GM23338 (cell line): ENCODE results near the gene SPON2. TPM values are rescaled to one million over a fixed set of nuclear protein-coding genes. Genes with fewer than 3 reads are reported as not detected.

Source experiments
- ATAC-seq: fragments of 200-7000 bp; cut with Tn5 transposase; 3 replicates; pipeline ENCODE4 v1.9.1; 2020
- DNase-seq: peaks from one replicate; pipeline ENCODE4 v3.0.0-alpha.2; 2015; ENCODE audit warnings: low spot score
- H2AFZ ChIP-seq: fragments of 200-600 bp; sonication (generic); 2 replicates; pipeline ENCODE4 v1.8.0; 2016; ENCODE audit warnings: antibody characterized with exemption, mild to moderate bottlenecking, moderate library complexity
- H3F3A ChIP-seq: fragments of 200-600 bp; sonication (generic); replicated peaks from 2 replicates; pipeline ENCODE4 v1.8.0; 2017; ENCODE audit warnings: antibody characterized with exemption, mixed run types, low read depth
- H3K27ac ChIP-seq: fragments of 200-600 bp; sonication (generic); 2 replicates; pipeline ENCODE4 v1.6.1; 2016; ENCODE audit warnings: low read depth
- H3K27me3 ChIP-seq: fragments of 200-600 bp; sonication (generic); 2 replicates; pipeline ENCODE4 v1.8.0; 2016; ENCODE audit warnings: mild to moderate bottlenecking, mixed run types, moderate library complexity; ENCODE audit not compliant: insufficient read depth
- H3K36me3 ChIP-seq: fragments of 200-600 bp; sonication (generic); 2 replicates; pipeline ENCODE4 v1.8.0; 2016; ENCODE audit warnings: mild to moderate bottlenecking; ENCODE audit not compliant: insufficient read depth
- H3K4me1 ChIP-seq: fragments of 200-600 bp; sonication (generic); 2 replicates; pipeline ENCODE4 v1.8.0; 2016; ENCODE audit warnings: mild to moderate bottlenecking, moderate library complexity; ENCODE audit not compliant: insufficient read depth
- H3K4me2 ChIP-seq: fragments of 200-600 bp; sonication (generic); 2 replicates; pipeline ENCODE4 v1.7.1; 2017; ENCODE audit warnings: mixed run types
- H3K4me3 ChIP-seq: fragments of 200-600 bp; sonication (generic); 2 replicates; pipeline ENCODE4 v1.6.1; 2016; ENCODE audit warnings: mixed run types
- H3K79me2 ChIP-seq: fragments of 200-600 bp; sonication (generic); replicated peaks from 2 replicates; pipeline ENCODE4 v1.8.0; 2017; ENCODE audit warnings: mild to moderate bottlenecking; ENCODE audit not compliant: insufficient read depth
- H3K9me2 ChIP-seq: fragments of 200-600 bp; sonication (generic); 2 replicates; pipeline ENCODE4 v1.8.0; 2017; ENCODE audit not compliant: insufficient read depth
- H4K20me1 ChIP-seq: fragments of 200-600 bp; sonication (generic); replicated peaks from 2 replicates; pipeline ENCODE4 v1.8.0; 2017; ENCODE audit warnings: mild to moderate bottlenecking; ENCODE audit not compliant: insufficient read depth
- H3K27ac Mint-ChIP-seq: 2 replicates; pipeline ENCODE4 v1.8.0; 2020; ENCODE audit warnings: inconsistent platforms, mild to moderate bottlenecking, moderate library complexity, mixed read lengths
- H3K27me3 Mint-ChIP-seq: 3 replicates; pipeline ENCODE4 v1.8.0; 2022; ENCODE audit warnings: low read depth, mild to moderate bottlenecking, moderate library complexity, mixed read lengths, inconsistent platforms; ENCODE audit not compliant: insufficient read depth, poor library complexity
- H3K36me3 Mint-ChIP-seq: 3 replicates; pipeline ENCODE4 v1.8.0; 2021; ENCODE audit warnings: low read depth, mild to moderate bottlenecking, inconsistent platforms, moderate library complexity, mixed read lengths
- H3K4me1 Mint-ChIP-seq: 3 replicates; pipeline ENCODE4 v1.8.0; 2020; ENCODE audit warnings: mild to moderate bottlenecking, inconsistent platforms, mixed read lengths
- H3K4me3 Mint-ChIP-seq: 3 replicates; pipeline ENCODE4 v1.8.0; 2021; ENCODE audit warnings: moderate library complexity, mild to moderate bottlenecking, inconsistent platforms, mixed read lengths
- H3K9me3 Mint-ChIP-seq: 3 replicates; pipeline ENCODE4 v1.8.0; 2020; ENCODE audit warnings: moderate library complexity, mild to moderate bottlenecking, inconsistent platforms, mixed read lengths
- ETS1 ChIP-seq: IDR thresholded peaks from 2 replicates; pipeline ENCODE4 v1.6.1; 2016; ENCODE audit warnings: antibody characterized with exemption
- EZH2phosphoT487 ChIP-seq: fragments of 200-600 bp; sonication (generic); IDR thresholded peaks from one replicate; pipeline ENCODE4 v1.8.1; 2018; ENCODE audit warnings: antibody characterized with exemption; ENCODE audit not compliant: unreplicated experiment
- NANOG ChIP-seq: IDR thresholded peaks from 2 replicates; pipeline ENCODE4 v1.6.1; 2016; ENCODE audit warnings: antibody characterized with exemption, borderline replicate concordance
- POLR2AphosphoS5 ChIP-seq: IDR thresholded peaks from 2 replicates; pipeline ENCODE4 v1.6.1; 2016; ENCODE audit warnings: antibody characterized with exemption, low read depth
- STAT1 ChIP-seq: IDR thresholded peaks from one replicate; pipeline ENCODE4 v1.6.1; 2016; ENCODE audit warnings: antibody characterized with exemption; ENCODE audit not compliant: unreplicated experiment
- ZNF114 ChIP-seq: fragments of 250-450 bp; sonication (Bioruptor Pico); IDR thresholded peaks from 2 replicates; pipeline ENCODE4 v1.5.0; 2020; ENCODE audit warnings: mild to moderate bottlenecking, moderate library complexity
- polyA plus RNA-seq: library from polyadenylated mRNA; unstranded; fragments of >200 nt; fragmentation: Nextera tagmentation; extraction: Ambion mirVana; gene quantifications from 2 replicates; pipeline ENCODE4 v1.2.1, GENCODE V29; 2016
- total RNA-seq: library from RNA; depleted of rRNA; stranded (reverse); fragments of >200 nt; shearing (Covaris generic); gene quantifications from 2 replicates; pipeline ENCODE4 v1.2.3, GENCODE V29; 2014
- TF ChIP-seq, protein P1 (sequence below): IDR thresholded peaks from one replicate; pipeline ENCODE4 v1.6.1; 2018; ENCODE audit warnings: antibody characterized with exemption; ENCODE audit not compliant: unreplicated experiment

Gene SPON2
- total and polyA plus RNA-seq, 2 experiments from 2014 or later: 2.1 to 2.4 TPM

DNA sequence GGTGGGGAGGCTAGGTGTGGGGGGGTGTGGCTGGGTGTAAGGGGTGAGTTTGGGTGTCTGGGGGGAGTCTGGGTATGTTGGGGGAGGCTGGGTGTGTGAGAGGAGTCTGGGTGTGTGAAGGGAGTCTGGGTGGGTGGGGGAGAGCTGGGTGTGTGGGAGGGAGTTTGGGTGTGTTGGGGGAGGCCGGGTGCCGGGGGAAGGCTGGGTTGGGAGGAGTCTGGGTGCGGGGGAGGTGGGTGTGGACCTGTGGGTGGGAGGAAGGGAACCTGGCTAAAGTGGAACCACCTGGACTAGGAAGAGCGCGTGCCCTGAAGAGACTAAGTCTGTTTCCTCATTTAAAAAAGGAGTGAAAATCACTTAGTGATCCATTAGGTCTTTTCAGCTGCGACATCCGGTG, 18.3 kb downstream of the SPON2 start (continued):
- TF ChIP-seq, protein P1, sequence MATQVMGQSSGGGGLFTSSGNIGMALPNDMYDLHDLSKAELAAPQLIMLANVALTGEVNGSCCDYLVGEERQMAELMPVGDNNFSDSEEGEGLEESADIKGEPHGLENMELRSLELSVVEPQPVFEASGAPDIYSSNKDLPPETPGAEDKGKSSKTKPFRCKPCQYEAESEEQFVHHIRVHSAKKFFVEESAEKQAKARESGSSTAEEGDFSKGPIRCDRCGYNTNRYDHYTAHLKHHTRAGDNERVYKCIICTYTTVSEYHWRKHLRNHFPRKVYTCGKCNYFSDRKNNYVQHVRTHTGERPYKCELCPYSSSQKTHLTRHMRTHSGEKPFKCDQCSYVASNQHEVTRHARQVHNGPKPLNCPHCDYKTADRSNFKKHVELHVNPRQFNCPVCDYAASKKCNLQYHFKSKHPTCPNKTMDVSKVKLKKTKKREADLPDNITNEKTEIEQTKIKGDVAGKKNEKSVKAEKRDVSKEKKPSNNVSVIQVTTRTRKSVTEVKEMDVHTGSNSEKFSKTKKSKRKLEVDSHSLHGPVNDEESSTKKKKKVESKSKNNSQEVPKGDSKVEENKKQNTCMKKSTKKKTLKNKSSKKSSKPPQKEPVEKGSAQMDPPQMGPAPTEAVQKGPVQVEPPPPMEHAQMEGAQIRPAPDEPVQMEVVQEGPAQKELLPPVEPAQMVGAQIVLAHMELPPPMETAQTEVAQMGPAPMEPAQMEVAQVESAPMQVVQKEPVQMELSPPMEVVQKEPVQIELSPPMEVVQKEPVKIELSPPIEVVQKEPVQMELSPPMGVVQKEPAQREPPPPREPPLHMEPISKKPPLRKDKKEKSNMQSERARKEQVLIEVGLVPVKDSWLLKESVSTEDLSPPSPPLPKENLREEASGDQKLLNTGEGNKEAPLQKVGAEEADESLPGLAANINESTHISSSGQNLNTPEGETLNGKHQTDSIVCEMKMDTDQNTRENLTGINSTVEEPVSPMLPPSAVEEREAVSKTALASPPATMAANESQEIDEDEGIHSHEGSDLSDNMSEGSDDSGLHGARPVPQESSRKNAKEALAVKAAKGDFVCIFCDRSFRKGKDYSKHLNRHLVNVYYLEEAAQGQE: no peak
- TF ChIP-seq STAT1: no peak
- TF ChIP-seq EZH2phosphoT487: no peak
- no peak for TF ChIP-seq ZNF114
- no peak for TF ChIP-seq ETS1

DNA sequence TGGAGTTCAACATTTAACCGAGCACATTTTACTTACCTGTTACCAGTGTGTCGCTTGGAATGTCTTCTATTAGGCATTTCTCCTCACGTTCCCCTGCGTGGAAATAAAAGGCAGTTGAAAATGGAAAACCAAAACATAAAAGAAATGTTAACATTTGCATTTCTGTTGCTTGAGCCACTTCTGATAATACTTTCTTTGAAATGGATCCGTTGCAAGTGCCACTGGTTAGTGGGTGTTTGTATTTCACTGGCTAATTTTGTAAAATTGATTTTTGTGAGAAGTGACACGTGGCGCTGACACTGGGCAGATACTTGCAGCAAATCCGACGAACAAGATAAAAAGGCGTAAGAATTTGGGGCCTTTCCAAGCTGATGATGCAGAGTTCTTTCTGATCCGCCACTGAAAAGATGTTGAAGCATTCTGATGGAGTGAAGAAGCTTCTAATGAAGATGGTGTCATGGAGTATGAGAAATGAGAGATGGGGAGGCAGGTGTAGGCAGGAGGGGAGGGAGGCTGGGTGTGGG, 18.8 kb downstream of the SPON2 start:
- H3K4me3 ChIP-seq: no peak overlapping the region
- no peak overlapping the region for H3K4me3 Mint-ChIP-seq
- ATAC-seq (no peak), DNase-seq (no peak)
- H3K79me2 ChIP-seq: no peaks in the 10 kb centered on the region
- H3K9me3 Mint-ChIP-seq: peaks cover 31% of the 10 kb centered on the region
- peaks cover 11% of the 10 kb centered on the region for H3K27me3 Mint-ChIP-seq
- peaks cover 13% of the 10 kb centered on the region for H3K36me3 Mint-ChIP-seq
- H3F3A ChIP-seq: no peaks in the 10 kb centered on the region
- no peaks in the 10 kb centered on the region for H3K36me3 ChIP-seq
- no peaks in the 10 kb centered on the region for H3K27me3 ChIP-seq
- no peak overlapping the region for H3K27ac ChIP-seq
- TF ChIP-seq NANOG: no peak
- no peaks in the 10 kb centered on the region for H3K4me1 ChIP-seq
- no peaks in the 10 kb centered on the region for H3K9me2 ChIP-seq
- no peaks in the 10 kb centered on the region; the same call in 2 of the 3 replicates for H3K4me1 Mint-ChIP-seq
- no peaks in the 10 kb centered on the region; the same call in 1 of the 2 replicates for H4K20me1 ChIP-seq
- H3K4me2 ChIP-seq: no peak overlapping the region
- H2AFZ ChIP-seq: no peak overlapping the region
- no peak overlapping the region for H3K27ac Mint-ChIP-seq

DNA sequence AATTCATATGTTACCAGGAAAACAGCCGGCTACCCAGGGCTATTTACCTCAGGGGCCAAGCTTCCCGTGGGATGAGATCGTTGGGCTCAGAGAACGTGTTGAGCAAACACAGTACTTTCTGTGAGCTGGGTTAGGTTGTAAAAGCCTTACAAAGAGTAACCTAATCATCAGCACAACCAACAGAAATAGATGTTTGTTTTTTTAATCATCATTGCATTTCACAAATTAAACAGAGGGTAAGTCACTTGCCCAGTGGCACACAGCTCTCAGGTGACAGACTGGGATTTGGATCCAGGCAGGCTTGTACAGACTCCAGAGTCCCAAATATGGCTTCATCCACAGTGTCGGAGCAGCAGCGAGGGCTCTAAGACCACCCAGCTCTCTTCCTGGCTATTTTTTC, 20.1 kb downstream of the SPON2 start:
- H4K20me1 ChIP-seq: no peaks in the 10 kb centered on the region; the same call in 1 of the 2 replicates
- H3F3A ChIP-seq: no peaks in the 10 kb centered on the region
- H3K4me3 Mint-ChIP-seq: no peak overlapping the region
- H2AFZ ChIP-seq: no peak overlapping the region
- DNase-seq (no peak), ATAC-seq (no peak)
- no peaks in the 10 kb centered on the region for H3K27me3 ChIP-seq
- no peaks in the 10 kb centered on the region for H3K79me2 ChIP-seq
- no peaks in the 10 kb centered on the region for H3K4me1 ChIP-seq
- no peak overlapping the region for H3K4me2 ChIP-seq
- no peak overlapping the region for H3K4me3 ChIP-seq
- TF ChIP-seq ETS1 (no peak), POLR2AphosphoS5 (no peak)
- TF ChIP-seq, protein P1: no peak
- no peaks in the 10 kb centered on the region for H3K9me2 ChIP-seq
- H3K36me3 ChIP-seq: no peaks in the 10 kb centered on the region
- peaks cover 35% of the 10 kb centered on the region for H3K9me3 Mint-ChIP-seq
- H3K36me3 Mint-ChIP-seq: peaks cover 10% of the 10 kb centered on the region
- no peaks in the 10 kb centered on the region; the same call in 2 of the 3 replicates for H3K4me1 Mint-ChIP-seq
- H3K27ac Mint-ChIP-seq: no peak overlapping the region
- peaks cover 11% of the 10 kb centered on the region for H3K27me3 Mint-ChIP-seq
- H3K27ac ChIP-seq: no peak overlapping the region
